ENCODE results near the gene AKIP1. TPM values are rescaled to one million over a fixed set of nuclear protein-coding genes. Genes with fewer than 3 reads are reported as not detected.

Gene AKIP1
- total and polyA plus RNA-seq, 10 of the 15 experiments (the other 5 are each of a cell fraction or from before 2014, with no cell fraction given) = 5.1 to 38.9 (median 30.5) TPM

DNA sequence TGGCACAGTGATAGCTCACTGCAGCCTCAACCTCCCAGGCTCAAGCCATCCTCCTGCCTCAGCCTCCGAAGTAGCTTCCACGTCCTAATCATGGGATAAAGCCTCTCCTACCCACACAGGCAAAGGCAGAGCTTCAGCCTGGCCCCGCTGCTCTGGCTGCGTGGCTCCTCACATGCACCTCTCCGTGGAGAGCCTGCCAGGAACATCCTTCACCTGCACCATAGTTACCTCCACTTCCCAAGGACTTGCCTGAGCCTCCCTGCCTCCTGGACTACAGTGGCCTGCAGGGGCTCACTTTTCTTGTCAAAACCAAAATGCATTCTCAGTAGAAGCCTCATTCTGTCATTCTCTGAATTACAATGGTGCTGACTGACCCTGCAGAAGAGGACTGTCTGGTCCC is 15.2 kb downstream of the AKIP1 start (continued):
- TF ChIP-seq KAT2A (conservative IDR thresholded peaks at IDR 0.05; ENCODE audit: control insufficient read depth, low read depth, low read length) (no peak), SP1 (IDR thresholded peaks at IDR 0.05; ENCODE audit: low read depth, low read length) (no peak), CHD1 (IDR thresholded peaks at IDR 0.05; ENCODE audit: low read depth, low read length) (no peak), PAX5 (IDR thresholded peaks at IDR 0.05; ENCODE audit: borderline replicate concordance, low read depth, low read length) (no peak), GATAD2B (conservative IDR thresholded peaks at IDR 0.05; ENCODE audit: low read depth) (no peak)
- TF ChIP-seq, protein P1, sequence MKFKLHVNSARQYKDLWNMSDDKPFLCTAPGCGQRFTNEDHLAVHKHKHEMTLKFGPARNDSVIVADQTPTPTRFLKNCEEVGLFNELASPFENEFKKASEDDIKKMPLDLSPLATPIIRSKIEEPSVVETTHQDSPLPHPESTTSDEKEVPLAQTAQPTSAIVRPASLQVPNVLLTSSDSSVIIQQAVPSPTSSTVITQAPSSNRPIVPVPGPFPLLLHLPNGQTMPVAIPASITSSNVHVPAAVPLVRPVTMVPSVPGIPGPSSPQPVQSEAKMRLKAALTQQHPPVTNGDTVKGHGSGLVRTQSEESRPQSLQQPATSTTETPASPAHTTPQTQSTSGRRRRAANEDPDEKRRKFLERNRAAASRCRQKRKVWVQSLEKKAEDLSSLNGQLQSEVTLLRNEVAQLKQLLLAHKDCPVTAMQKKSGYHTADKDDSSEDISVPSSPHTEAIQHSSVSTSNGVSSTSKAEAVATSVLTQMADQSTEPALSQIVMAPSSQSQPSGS (IDR thresholded peaks at IDR 0.05; ENCODE audit: low read length) = no peak

DNA sequence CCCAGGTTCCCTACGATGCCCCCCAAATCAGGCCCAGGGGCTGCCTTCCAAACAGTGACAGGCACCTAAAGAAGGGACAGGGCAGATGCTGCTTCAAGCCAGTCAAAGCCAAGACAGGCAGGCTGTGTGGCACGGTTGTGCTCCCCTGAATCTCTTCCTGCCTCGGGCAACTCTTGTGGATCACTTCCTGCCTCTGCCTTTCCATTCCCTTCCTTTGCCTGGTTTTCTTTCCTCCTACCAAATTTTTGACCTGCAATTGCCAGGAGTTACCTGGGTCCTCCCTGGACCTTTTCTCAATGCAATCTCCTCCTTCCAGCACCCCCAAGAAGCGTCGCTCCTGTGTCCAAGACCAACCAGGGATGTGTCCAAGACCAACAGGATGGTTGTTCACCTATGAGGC is 16.2 kb downstream of the AKIP1 start:
- no peak for FAIRE-seq
- POLR2A ChIA-PET = no interaction called here
- 81% methylated on average over 5 of the region's 5 CpGs for WGBS (ENCODE audit: insufficient coverage, insufficient replicate concordance, low lambda C conversion rate, missing lambda C conversion rate)

More for the DNA sequence above, 16.2 kb downstream of the AKIP1 start:
- no peak overlapping the region for H3K27ac ChIP-seq (ENCODE audit: control insufficient read depth, insufficient read depth)
- no TSS peak for BruUV-seq (replicated peaks)
- DNase-seq (ENCODE audit: low read depth, low spot score) (no peak), ATAC-seq (no peak)
- ChIA-PET SMC1A (ENCODE audit: uncharacterized antibody, unreplicated experiment) (no interaction called here), CTCF (interaction anchor here (0.7 to 1.7 kb wide), 2 partner anchors 210 to 1342 kb away, joined by 3 read pairs; no protein-coding TSS in a partner anchor), RAD21 (ENCODE audit: unreplicated experiment) (no interaction called here)
- no peaks in the 10 kb centered on the region for H3K27me3 ChIP-seq (replicated peaks in 1 of 2; ENCODE audit: control insufficient read depth in 2 of 2, insufficient read depth in 2 of 2, low read length in 1 of 2)
- in situ Hi-C loops (cut with MboI) (no loop called here), intact Hi-C loops (cut with micrococcal nuclease; ENCODE audit: unreplicated experiment) (no loop called here)
- no peak overlapping the region for H3K9ac ChIP-seq (ENCODE audit: control insufficient read depth, insufficient read depth, low read length)
- H3K9me3 ChIP-seq (replicated peaks; ENCODE audit: control insufficient read depth, insufficient read depth, low read length) = no peaks in the 10 kb centered on the region
- no peak overlapping the region for H3K4me3 ChIP-seq
- H3K36me3 ChIP-seq (ENCODE audit: control insufficient read depth in 2 of 2, insufficient read depth in 2 of 2, low read length in 1 of 2) = peaks cover 0 to 2% of the 10 kb centered on the region in 2 experiments; a peak in 2 of 4 replicates
- H3K4me1 ChIP-seq (ENCODE audit: control insufficient read depth, insufficient read depth, low read length) = no peaks in the 10 kb centered on the region
- no peaks in the 10 kb centered on the region for H4K20me1 ChIP-seq (ENCODE audit: control insufficient read depth, insufficient read depth)
- H3K4me2 ChIP-seq (ENCODE audit: control insufficient read depth, insufficient read depth) = no peak overlapping the region
- TF ChIP-seq FOXM1 (IDR thresholded peaks at IDR 0.05; ENCODE audit: low read depth, low read length) (no peak), RFX5 (IDR thresholded peaks at IDR 0.05; ENCODE audit: low read depth, low read length) (no peak), ZNF274 (IDR thresholded peaks at IDR 0.05; ENCODE audit: insufficient read depth, insufficient read length) (no peak), POU2F2 (IDR thresholded peaks at IDR 0.05; ENCODE audit: borderline replicate concordance, low read depth, low read length) (no peak), RCOR1 (conservative IDR thresholded peaks at IDR 0.05; ENCODE audit: low read depth, low read length) (no peak), BMI1 (IDR thresholded peaks at IDR 0.05; ENCODE audit: borderline replicate concordance) (no peak), LARP7 (IDR thresholded peaks at IDR 0.05) (no peak)
- no peak overlapping the region for H2AFZ ChIP-seq (ENCODE audit: control insufficient read depth, low read depth, low read length)
- H3K79me2 ChIP-seq (ENCODE audit: control insufficient read depth, insufficient read depth, low read length) = no peaks in the 10 kb centered on the region
